RWPE2 (cell line): ENCODE data around the gene CYP3A4.

Experiments used
- ATAC-seq: fragments of 200-7000 bp; cut with Tn5 transposase; 3 replicates; pipeline ENCODE4 v1.9.1; 2021; ENCODE audit warnings: low read depth
- DNase-seq: peaks from one replicate; pipeline ENCODE4 v3.0.0-alpha.2; 2020; ENCODE audit warnings: low spot score
- H3K27ac ChIP-seq: fragments of 450-650 bp; 2 replicates; pipeline ENCODE4 v1.5.1; 2017; ENCODE audit warnings: mild to moderate bottlenecking; ENCODE audit not compliant: poor library complexity, severe bottlenecking
- H3K27me3 ChIP-seq: fragments of 250-450 bp; sonication (Bioruptor Pico); 2 replicates; pipeline ENCODE4 v1.5.1; 2021; ENCODE audit warnings: mild to moderate bottlenecking, moderate library complexity; ENCODE audit not compliant: insufficient read depth, poor library complexity, severe bottlenecking
- H3K36me3 ChIP-seq: fragments of 250-450 bp; sonication (Bioruptor Pico); 2 replicates; pipeline ENCODE4 v1.5.1; 2020; ENCODE audit warnings: low read depth, mild to moderate bottlenecking, moderate library complexity
- H3K4me1 ChIP-seq: fragments of 250-450 bp; sonication (Bioruptor Pico); 2 replicates; pipeline ENCODE4 v1.5.1; 2021; ENCODE audit warnings: mild to moderate bottlenecking, moderate library complexity; ENCODE audit not compliant: insufficient read depth, poor library complexity, severe bottlenecking
- H3K4me3 ChIP-seq: fragments of 250-450 bp; sonication (Bioruptor Pico); 2 replicates; pipeline ENCODE4 v1.5.1; 2021; ENCODE audit warnings: mild to moderate bottlenecking, moderate library complexity; ENCODE audit not compliant: severe bottlenecking
- H3K9me3 ChIP-seq: fragments of 250-450 bp; sonication (Bioruptor Pico); 2 replicates; pipeline ENCODE4 v1.5.1; 2021; ENCODE audit warnings: mild to moderate bottlenecking, moderate library complexity; ENCODE audit not compliant: severe bottlenecking
- CTCF ChIP-seq: fragments of 450-650 bp; IDR thresholded peaks from one replicate; pipeline ENCODE4 v1.5.1; 2017; ENCODE audit warnings: mild to moderate bottlenecking, moderate library complexity; ENCODE audit not compliant: poor library complexity, severe bottlenecking

The CYP3A4 gene

GRCh38 chr7:99827040-99827778 lies 43.2 kb upstream of the CYP3A4 start:
- no peak for DNase-seq
- no peak overlapping the region for H3K27ac ChIP-seq

DNA sequence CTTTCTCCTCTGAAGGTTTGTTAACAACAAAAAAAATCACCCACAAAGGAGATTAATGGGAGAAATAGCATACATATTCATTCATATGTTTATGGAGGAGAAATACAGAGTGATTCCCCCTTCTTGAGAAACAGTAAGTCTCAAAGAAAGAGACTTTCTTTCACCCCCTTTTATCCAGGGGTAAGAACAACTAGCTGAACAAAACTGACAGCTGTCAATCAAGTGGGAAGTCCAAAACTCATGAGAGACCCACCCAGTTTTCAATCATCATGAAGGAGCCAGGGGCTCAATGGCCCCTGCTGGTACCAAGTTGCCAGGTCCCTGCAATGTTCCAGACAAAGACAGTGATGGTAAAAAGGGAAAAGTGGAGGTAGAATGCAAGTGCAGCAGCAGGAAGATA lies 41.9 kb upstream of the CYP3A4 start:
- no peak for ATAC-seq

More at GRCh38 chr7:99827040-99827778, 43.2 kb upstream of the CYP3A4 start:
- Histone ChIP-seq H3K4me1 (no peaks in the 10 kb centered on the region), H3K36me3 (no peaks in the 10 kb centered on the region), H3K4me3 (no peak overlapping the region), H3K9me3 (no peaks in the 10 kb centered on the region), H3K27me3 (no peaks in the 10 kb centered on the region)
- TF ChIP-seq CTCF = no peak
- ATAC-seq = peak; percentile 23; the same call in 2 of the 3 replicates

GRCh38 chr7:99825452-99825851 lies 41.5 kb upstream of the CYP3A4 start:
- no peaks in the 10 kb centered on the region for H3K27me3 ChIP-seq

More for the DNA sequence above, 41.9 kb upstream of the CYP3A4 start:
- Histone ChIP-seq H3K27me3 (no peaks in the 10 kb centered on the region), H3K36me3 (no peaks in the 10 kb centered on the region), H3K9me3 (no peaks in the 10 kb centered on the region), H3K27ac (no peak overlapping the region), H3K4me3 (no peak overlapping the region), H3K4me1 (no peaks in the 10 kb centered on the region)
- TF ChIP-seq CTCF = no peak
- no peak for DNase-seq

GRCh38 chr7:99824091-99824490 lies 40.1 kb upstream of the CYP3A4 start:
- no peaks in the 10 kb centered on the region for H3K9me3 ChIP-seq
- H3K4me3 ChIP-seq = no peak overlapping the region
- TF ChIP-seq CTCF = no peak
- no peak for ATAC-seq
- H3K27ac ChIP-seq = no peak overlapping the region
- no peaks in the 10 kb centered on the region for H3K27me3 ChIP-seq
- no peaks in the 10 kb centered on the region for H3K4me1 ChIP-seq
- H3K36me3 ChIP-seq = no peaks in the 10 kb centered on the region
- no peak for DNase-seq

More at GRCh38 chr7:99825452-99825851, 41.5 kb upstream of the CYP3A4 start:
- ATAC-seq (no peak), DNase-seq (no peak)
- no peaks in the 10 kb centered on the region for H3K4me1 ChIP-seq
- no peak overlapping the region for H3K4me3 ChIP-seq
- no peaks in the 10 kb centered on the region for H3K9me3 ChIP-seq
- H3K36me3 ChIP-seq = no peaks in the 10 kb centered on the region
- H3K27ac ChIP-seq = no peak overlapping the region
- no peak for TF ChIP-seq CTCF
